ENCODE measurements around the gene SUPT7L. TPM values are rescaled to one million over a fixed set of nuclear protein-coding genes. Genes with fewer than 3 reads are reported as not detected.
A peak's percentile ranks its signal among the peaks of the same experiment; 100 is the strongest.

The SUPT7L gene
- total and polyA plus RNA-seq, 4 experiments from 2014 or later, result 21.4 to 48.5 (median 34.1) TPM

GRCh38 chr2:27672723-27673486 lies 9.5 kb upstream of the SUPT7L start:
- H3K27me3 Mint-ChIP-seq, result no peaks in the 10 kb centered on the region
- DNase-seq, result no peak
- intact Hi-C loops (cut with micrococcal nuclease), result no loop called here

GRCh38 chr2:27671235-27671634 lies 7.8 kb upstream of the SUPT7L start:
- intact Hi-C loops (cut with micrococcal nuclease), result no loop called here
- no peaks in the 10 kb centered on the region for H3K9me3 Mint-ChIP-seq
- peak overlapping the region in 1 of 7 donors; percentile 64 for H3K27ac Mint-ChIP-seq
- no peaks in the 10 kb centered on the region for H3K27me3 Mint-ChIP-seq
- H3K4me1 ChIP-seq (ENCODE audit: insufficient read depth, low read length), result no peaks in the 10 kb centered on the region
- peaks cover 6 to 14% (median 10%) of the 10 kb centered on the region in 4 donors for H3K4me1 Mint-ChIP-seq
- no peak overlapping the region for H3K4me3 Mint-ChIP-seq
- ChIA-PET CTCF (ENCODE audit: partially characterized antibody) (interaction anchor here (0.8 to 1.4 kb wide), 2 partner anchors 11 to 13 kb away, joined by 3 to 4 read pairs; no protein-coding TSS in a partner anchor), POLR2A (ENCODE audit: partially characterized antibody) (no interaction called here)
- DNase-seq, result no peak
- no peak overlapping the region for H3K4me3 ChIP-seq (ENCODE audit: low read length in 2 of 2)
- H3K36me3 Mint-ChIP-seq, result peaks cover 42 to 63% of the 10 kb centered on the region in 2 donors
- H3K9me3 ChIP-seq (ENCODE audit: control insufficient read depth in 1 of 2, low read length in 2 of 2), result no peaks in the 10 kb centered on the region
- H3K27me3 ChIP-seq (ENCODE audit: insufficient read depth, low read length), result no peaks in the 10 kb centered on the region
- peaks cover 29% of the 10 kb centered on the region for H3K36me3 ChIP-seq (ENCODE audit: insufficient read depth, low read length)
- H3K27ac ChIP-seq (ENCODE audit: low read depth, low read length), result no peak overlapping the region

More at GRCh38 chr2:27672723-27673486, 9.5 kb upstream of the SUPT7L start:
- Histone ChIP-seq H3K27ac (ENCODE audit: low read depth, low read length) (no peak overlapping the region), H3K36me3 (ENCODE audit: insufficient read depth, low read length) (peaks cover 42% of the 10 kb centered on the region), H3K27me3 (ENCODE audit: insufficient read depth, low read length) (no peaks in the 10 kb centered on the region), H3K4me3 (ENCODE audit: low read length in 2 of 2) (no peak overlapping the region), H3K9me3 (ENCODE audit: control insufficient read depth in 1 of 2, low read length in 2 of 2) (no peaks in the 10 kb centered on the region), H3K4me1 (ENCODE audit: insufficient read depth, low read length) (no peaks in the 10 kb centered on the region)
- no peaks in the 10 kb centered on the region for H3K9me3 Mint-ChIP-seq
- peaks cover 36 to 61% of the 10 kb centered on the region in 2 donors for H3K36me3 Mint-ChIP-seq
- H3K4me1 Mint-ChIP-seq, result peaks cover 4 to 10% (median 7%) of the 10 kb centered on the region in 4 donors
- no peak overlapping the region for H3K4me3 Mint-ChIP-seq
- ChIA-PET CTCF (ENCODE audit: partially characterized antibody) (interaction anchor here (1.0 to 3.5 kb wide), 2 partner anchors 10 to 505 kb away, joined by 3 to 30 read pairs; no protein-coding TSS in a partner anchor), POLR2A (ENCODE audit: partially characterized antibody) (interaction anchor here (0.7 kb wide), 1 partner anchor 9 kb away, joined by 3 read pairs; the partner anchor contains the start of gene SLC4A1AP)
- H3K27ac Mint-ChIP-seq, result peak overlapping the region in 3 of 7 donors; percentile 37 to 73 (median 69)

- H3K9me3 Mint-ChIP-seq, result no peaks in the 10 kb centered on the region
- H3K27ac Mint-ChIP-seq, result peak overlapping the region in 1 of 7 donors; percentile 18
- Histone ChIP-seq H3K27ac (ENCODE audit: low read depth, low read length) (no peak overlapping the region), H3K27me3 (ENCODE audit: insufficient read depth, low read length) (no peaks in the 10 kb centered on the region), H3K4me1 (ENCODE audit: insufficient read depth, low read length) (peaks cover 25% of the 10 kb centered on the region), H3K36me3 (ENCODE audit: insufficient read depth, low read length) (peaks cover 18% of the 10 kb centered on the region), H3K4me3 (ENCODE audit: low read length in 2 of 2) (no peak overlapping the region), H3K9me3 (ENCODE audit: control insufficient read depth in 1 of 2, low read length in 2 of 2) (no peaks in the 10 kb centered on the region)
- peaks cover 33 to 53% of the 10 kb centered on the region in 2 donors for H3K36me3 Mint-ChIP-seq
- no peak for DNase-seq
- H3K4me1 Mint-ChIP-seq, result peaks cover 20 to 42% (median 35%) of the 10 kb centered on the region in 4 donors
- intact Hi-C loops (cut with micrococcal nuclease), result no loop called here
- ChIA-PET POLR2A (ENCODE audit: partially characterized antibody) (no interaction called here), CTCF (ENCODE audit: partially characterized antibody) (interaction anchor here (5.2 kb wide), 1 partner anchor 15 kb away, joined by 39 read pairs; no protein-coding TSS in a partner anchor)
- H3K27me3 Mint-ChIP-seq, result no peaks in the 10 kb centered on the region
- no peak overlapping the region for H3K4me3 Mint-ChIP-seq
Measured at GRCh38 chr2:27667446-27667845, 4.0 kb upstream of the SUPT7L start.

GRCh38 chr2:27664622-27665363 lies 1.4 kb upstream of the SUPT7L start:
- Mint-ChIP-seq H3K27ac (peak overlapping the region; percentile 36 to 99 (median 84)), H3K27me3 (no peaks in the 10 kb centered on the region), H3K4me1 (peaks cover 26 to 58% (median 45%) of the 10 kb centered on the region in 4 donors), H3K4me3 (peak overlapping the region; percentile 96 to 100 (median 100)), H3K36me3 (peaks cover 41 to 60% of the 10 kb centered on the region in 2 donors), H3K9me3 (no peaks in the 10 kb centered on the region)
- ChIA-PET POLR2A (ENCODE audit: partially characterized antibody) (interaction anchor here (0.6 to 3.0 kb wide), 3 partner anchors 36 to 1317 kb away, joined by 3 to 16 read pairs (median 3); partner anchors contain the start of genes CCDC121 and GPN1), CTCF (ENCODE audit: partially characterized antibody) (interaction anchor here (1.9 to 5.2 kb wide), 2 partner anchors 17 to 19 kb away, joined by 12 to 39 read pairs; no protein-coding TSS in a partner anchor)
- Histone ChIP-seq H3K27ac (ENCODE audit: low read depth, low read length) (peak overlapping the region; percentile 99), H3K9me3 (ENCODE audit: control insufficient read depth in 1 of 2, low read length in 2 of 2) (no peaks in the 10 kb centered on the region), H3K4me1 (ENCODE audit: insufficient read depth, low read length) (peaks cover 31% of the 10 kb centered on the region), H3K36me3 (ENCODE audit: insufficient read depth, low read length) (peaks cover 29% of the 10 kb centered on the region), H3K4me3 (ENCODE audit: low read length in 2 of 2) (peak overlapping the region; percentile 99), H3K27me3 (ENCODE audit: insufficient read depth, low read length) (no peaks in the 10 kb centered on the region)
- DNase-seq, result no peak
- intact Hi-C loops (cut with micrococcal nuclease), result no loop called here

GRCh38 chr2:27664154-27664574 lies 750 bp upstream of the SUPT7L start:
- H3K27me3 ChIP-seq (ENCODE audit: insufficient read depth, low read length), result no peaks in the 10 kb centered on the region
- peaks cover 24% of the 10 kb centered on the region for H3K36me3 ChIP-seq (ENCODE audit: insufficient read depth, low read length)
- intact Hi-C loops (cut with micrococcal nuclease), result no loop called here
- H3K36me3 Mint-ChIP-seq, result peaks cover 43 to 61% of the 10 kb centered on the region in 2 donors
- no peaks in the 10 kb centered on the region for H3K27me3 Mint-ChIP-seq
- DNase-seq, result no peak
- H3K4me1 Mint-ChIP-seq, result peaks cover 30 to 63% (median 48%) of the 10 kb centered on the region in 4 donors
- peak overlapping the region; percentile 96 to 100 (median 100) for H3K4me3 Mint-ChIP-seq
- H3K27ac Mint-ChIP-seq, result peak overlapping the region; percentile 98 to 100 (median 99)
- no peaks in the 10 kb centered on the region for H3K9me3 ChIP-seq (ENCODE audit: control insufficient read depth in 1 of 2, low read length in 2 of 2)
- POLR2A ChIA-PET (ENCODE audit: partially characterized antibody), result interaction anchor here (0.6 to 3.0 kb wide), 11 partner anchors 9 to 1316 kb away, joined by 3 to 16 read pairs (median 3); partner anchors contain the start of genes CCDC121, GPN1, GTF3C2 and PPM1G
- CTCF ChIA-PET (ENCODE audit: partially characterized antibody), result interaction anchor here (1.1 to 1.9 kb wide), 2 partner anchors 19 to 30 kb away, joined by 4 to 12 read pairs; no protein-coding TSS in a partner anchor
- H3K4me1 ChIP-seq (ENCODE audit: insufficient read depth, low read length), result peaks cover 31% of the 10 kb centered on the region
- peak overlapping the region; percentile 99 for H3K27ac ChIP-seq (ENCODE audit: low read depth, low read length)
- no peaks in the 10 kb centered on the region for H3K9me3 Mint-ChIP-seq
- peak overlapping the region; percentile 99 for H3K4me3 ChIP-seq (ENCODE audit: low read length in 2 of 2)

- ChIA-PET CTCF (ENCODE audit: partially characterized antibody) (no interaction called here), POLR2A (ENCODE audit: partially characterized antibody) (no interaction called here)
- H3K27ac Mint-ChIP-seq, result peak overlapping the region in 3 of 7 donors; percentile 23 to 87 (median 81)
- DNase-seq, result no peak
- peaks cover 34 to 59% of the 10 kb centered on the region in 2 donors for H3K36me3 Mint-ChIP-seq
- H3K9me3 ChIP-seq (ENCODE audit: control insufficient read depth in 1 of 2, low read length in 2 of 2), result no peaks in the 10 kb centered on the region
- peak overlapping the region in 7 of 8 donors; percentile 19 to 100 (median 99) for H3K4me3 Mint-ChIP-seq
- H3K9me3 Mint-ChIP-seq, result no peaks in the 10 kb centered on the region
- H3K27ac ChIP-seq (ENCODE audit: low read depth, low read length), result no peak overlapping the region
- intact Hi-C loops (cut with micrococcal nuclease), result no loop called here
- peaks cover 31 to 55% (median 49%) of the 10 kb centered on the region in 4 donors for H3K4me1 Mint-ChIP-seq
- H3K4me1 ChIP-seq (ENCODE audit: insufficient read depth, low read length), result peaks cover 31% of the 10 kb centered on the region
- H3K4me3 ChIP-seq (ENCODE audit: low read length in 2 of 2), result no peak overlapping the region
- no peaks in the 10 kb centered on the region for H3K27me3 Mint-ChIP-seq
- H3K27me3 ChIP-seq (ENCODE audit: insufficient read depth, low read length), result no peaks in the 10 kb centered on the region
- H3K36me3 ChIP-seq (ENCODE audit: insufficient read depth, low read length), result peaks cover 27% of the 10 kb centered on the region
Measured at GRCh38 chr2:27661371-27661770, 2.0 kb downstream of the SUPT7L start.
